NCI-H748 (cell line): Measurements from ENCODE around the gene VOPP1.
"Not testable (repeated sequence)": the region's sequence is repeated elsewhere in the genome, so short reads cannot be mapped to it uniquely, and the experiment has no call there.

Experiments
- DNase-seq: peaks from one replicate; lab custom pipeline; 2025; ENCODE audit not compliant: unreplicated experiment; lab: John Stamatoyannopoulos, UW

The VOPP1 gene

DNA sequence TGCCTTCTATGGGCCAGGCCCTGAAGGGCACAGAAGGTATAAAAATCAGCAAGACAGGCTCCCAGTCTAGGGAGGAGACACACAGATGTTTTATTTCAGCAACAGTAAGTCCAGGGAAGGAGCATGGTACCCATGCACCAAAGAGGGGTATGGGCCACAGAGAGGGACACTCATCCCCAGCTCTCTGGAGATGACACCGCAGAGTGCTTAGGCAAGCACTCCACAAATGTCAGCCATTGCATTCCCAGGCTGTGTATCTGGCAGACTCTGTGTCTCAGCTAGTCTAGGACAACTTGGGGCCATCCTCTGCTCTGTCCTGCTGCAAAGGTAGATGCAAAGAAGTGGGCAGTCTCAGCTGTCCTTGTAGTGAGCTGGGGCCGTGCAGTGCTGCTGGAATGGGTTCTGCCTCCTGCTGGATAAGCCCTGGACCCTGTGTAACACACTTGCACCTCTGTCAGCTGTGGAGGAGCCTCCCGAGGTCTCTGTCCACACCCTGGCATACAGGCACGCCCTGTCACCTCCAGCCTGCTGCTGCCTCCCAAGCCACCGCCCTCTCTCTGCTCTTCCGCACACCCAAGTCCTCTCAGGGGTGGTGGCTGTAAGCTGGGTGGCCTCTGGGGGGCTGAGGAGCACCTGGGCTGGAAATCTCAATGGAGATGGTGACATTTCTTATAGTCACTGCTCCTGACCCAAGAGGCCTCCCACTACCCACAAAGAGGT, 57.6 kb downstream of the VOPP1 start:
- no peak for DNase-seq

DNA sequence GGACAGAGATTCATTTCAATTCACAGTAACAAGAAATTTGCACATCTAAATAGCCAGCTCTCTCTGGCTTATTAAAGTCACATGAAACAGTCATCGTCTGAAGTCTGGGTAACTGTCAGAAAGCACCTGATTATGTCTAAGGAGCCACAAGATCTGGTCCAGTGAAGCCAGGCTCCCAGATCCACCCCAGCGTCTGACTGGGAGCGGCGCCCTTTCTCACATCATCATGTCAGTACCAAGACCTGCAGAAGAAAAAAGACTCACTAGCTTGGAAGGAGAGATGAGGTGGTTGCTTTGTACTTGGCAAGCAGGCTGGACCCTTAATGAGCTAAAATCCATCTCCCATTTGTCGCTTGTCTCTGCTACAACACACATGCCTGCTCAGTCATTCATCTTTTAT, 58.4 kb downstream of the VOPP1 start:
- no peak for DNase-seq

DNA sequence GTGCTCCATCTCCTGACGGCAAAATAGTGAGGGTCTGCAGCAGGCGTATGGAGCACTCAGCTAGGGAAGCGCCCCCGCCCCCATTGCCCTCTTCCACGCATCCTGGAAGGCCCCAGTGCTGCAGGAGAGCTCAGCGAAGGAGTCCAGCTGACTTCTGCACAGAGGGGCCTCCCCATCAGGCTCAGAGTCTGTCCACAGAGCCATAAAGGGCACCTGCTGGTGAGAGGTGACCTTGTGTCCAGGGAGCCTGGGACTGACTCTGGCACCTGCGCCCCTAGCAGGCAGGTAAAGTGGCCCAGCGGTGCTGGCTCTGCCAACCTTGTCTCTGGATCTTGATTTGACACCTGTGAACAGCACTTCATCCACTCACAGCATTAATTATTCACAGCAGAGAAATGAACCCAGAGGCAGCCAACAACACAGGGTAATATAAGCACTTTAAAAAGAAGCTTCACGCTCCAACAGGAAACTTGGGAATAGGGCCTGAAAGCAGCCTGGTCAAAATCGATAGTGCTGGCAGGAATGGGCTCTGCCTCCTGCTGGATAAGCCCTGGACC, 59.6 kb downstream of the VOPP1 start:
- DNase-seq = no peak

DNA sequence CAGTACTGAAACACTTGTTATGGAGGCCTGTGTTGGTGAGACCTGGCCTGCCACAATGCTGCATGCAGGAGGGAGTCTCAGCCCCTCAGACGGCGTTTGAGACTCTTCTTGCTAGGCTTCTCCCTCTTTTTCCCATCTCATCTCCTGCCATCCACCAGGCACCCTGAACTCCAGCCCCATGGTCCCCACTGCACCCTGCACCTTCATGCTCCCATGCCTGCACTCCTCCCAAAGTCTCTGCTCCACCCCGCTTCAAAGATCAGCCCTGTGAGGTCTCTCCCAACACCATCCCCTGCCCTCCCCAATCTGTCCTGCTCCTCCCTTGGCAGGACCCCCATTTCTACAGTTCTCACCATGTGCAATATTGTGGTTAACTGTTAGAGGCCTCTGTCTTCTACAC, 61.7 kb downstream of the VOPP1 start:
- DNase-seq = no peak

DNA sequence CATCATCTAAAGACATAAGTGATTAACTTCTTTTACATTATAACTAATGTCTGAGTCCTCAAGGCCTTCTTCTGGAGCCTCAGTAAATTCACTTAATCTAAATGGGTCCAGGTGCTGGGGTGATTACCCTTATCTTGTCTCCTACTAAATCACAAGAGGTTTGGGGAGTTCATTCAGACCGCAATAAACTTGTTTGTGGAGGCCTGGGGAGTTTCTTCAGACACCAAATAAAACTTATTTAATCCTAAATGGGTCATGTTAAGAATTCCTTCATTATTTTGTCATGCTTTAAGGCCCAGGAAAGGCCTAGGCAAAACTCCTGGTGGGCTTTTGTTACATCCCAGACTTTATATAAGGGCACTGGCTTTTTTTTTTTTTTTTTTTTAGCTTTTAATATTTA, 62.1 kb downstream of the VOPP1 start:
- not testable (repeated sequence) for DNase-seq

GRCh38 chr7:55509322-55509721, 63.0 kb downstream of the VOPP1 start:
- DNase-seq = no peak

GRCh38 chr7:55508221-55509011, 63.9 kb downstream of the VOPP1 start:
- DNase-seq = no peak

- DNase-seq = no peak
These were observed 64.6 kb downstream of the VOPP1 start for GRCh38 chr7:55507743-55508142.

GRCh38 chr7:55504967-55505658, 67.2 kb downstream of the VOPP1 start:
- no peak for DNase-seq

DNA sequence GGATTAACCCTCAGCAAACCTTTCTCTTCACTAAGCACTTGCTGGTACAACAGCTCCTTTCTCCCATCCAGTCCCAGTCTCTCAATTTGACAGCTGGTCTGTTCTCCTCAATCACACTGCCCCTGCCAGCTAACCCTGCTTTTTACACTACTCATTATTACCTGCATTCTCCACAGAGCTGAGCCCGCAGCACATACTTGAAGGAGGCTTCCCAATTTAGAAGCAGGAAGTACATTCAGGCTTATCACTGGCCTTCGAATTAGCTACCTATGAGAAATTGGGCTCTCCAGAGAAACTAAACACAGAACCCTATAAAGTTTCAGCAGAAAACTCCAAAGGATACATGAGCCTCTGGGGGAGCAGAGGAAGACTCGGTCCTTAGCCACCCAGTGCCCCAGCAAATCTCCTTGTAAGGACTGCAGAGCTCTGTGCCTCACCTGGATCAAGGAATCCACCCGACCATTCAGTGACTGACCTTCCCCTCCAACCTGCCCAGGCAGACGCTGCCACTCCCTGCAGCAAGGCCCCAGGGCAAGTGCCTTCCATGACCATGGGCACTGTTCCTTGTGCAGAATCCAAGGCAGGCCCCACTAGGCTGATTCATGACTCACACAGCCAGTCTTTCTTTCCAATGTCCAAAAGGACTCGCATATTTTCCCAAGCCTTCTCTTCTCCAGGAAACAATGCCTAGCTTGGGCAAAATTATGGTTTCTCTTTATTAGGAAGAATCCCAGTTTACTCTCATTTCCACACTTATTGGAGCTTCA, 68.0 kb downstream of the VOPP1 start:
- DNase-seq = peak; percentile 62

GRCh38 chr7:55502858-55503440, 69.4 kb downstream of the VOPP1 start:
- DNase-seq = peak; percentile 98

GRCh38 chr7:55502124-55502857, 70.0 kb downstream of the VOPP1 start:
- DNase-seq = peak; percentile 95

GRCh38 chr7:55501611-55502010, 70.7 kb downstream of the VOPP1 start:
- no peak for DNase-seq

- DNase-seq = no peak
These were observed 72.1 kb downstream of the VOPP1 start for GRCh38 chr7:55500117-55500756.

DNA sequence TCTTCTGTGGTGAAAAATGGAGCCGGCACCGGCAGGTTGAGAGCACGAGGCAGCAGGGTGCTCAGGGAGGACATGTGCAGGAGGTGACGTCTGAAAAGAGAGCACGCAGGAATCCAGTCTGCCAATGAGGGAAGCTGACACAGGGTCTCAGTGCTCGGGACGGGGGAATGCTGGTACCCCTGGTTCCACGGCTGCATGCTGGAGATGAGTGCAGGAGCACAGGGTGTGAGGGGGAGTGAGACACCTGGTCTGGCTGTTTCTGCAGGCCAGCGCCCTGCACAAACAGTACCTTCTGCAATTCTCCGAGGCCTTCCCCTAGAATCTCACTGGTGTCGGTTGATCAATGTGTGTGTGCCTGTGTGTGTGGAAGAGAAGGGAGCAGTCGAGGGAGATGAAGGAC, 72.7 kb downstream of the VOPP1 start:
- no peak for DNase-seq

GRCh38 chr7:55498770-55499169, 73.5 kb downstream of the VOPP1 start:
- DNase-seq = no peak

DNA sequence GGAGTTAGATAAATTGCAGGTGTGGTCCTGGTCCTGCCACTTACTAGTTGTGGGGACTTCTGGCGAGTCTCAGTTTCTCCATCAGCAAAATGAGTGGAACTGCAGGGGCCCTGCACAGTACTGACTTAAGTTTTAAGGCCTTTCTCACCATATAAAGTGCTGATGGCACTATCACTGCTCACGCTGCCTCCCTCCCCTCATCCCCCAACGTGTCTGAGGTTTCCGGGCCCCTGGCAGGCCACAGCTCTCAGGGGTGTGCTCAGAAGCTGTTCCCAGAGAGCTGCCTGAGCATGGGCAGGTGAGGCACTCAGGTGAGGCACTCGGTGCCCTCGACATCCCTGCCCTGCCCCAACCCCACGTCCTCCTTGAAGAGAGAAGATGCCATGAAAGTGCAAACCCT, 74.2 kb downstream of the VOPP1 start:
- DNase-seq = no peak

DNA sequence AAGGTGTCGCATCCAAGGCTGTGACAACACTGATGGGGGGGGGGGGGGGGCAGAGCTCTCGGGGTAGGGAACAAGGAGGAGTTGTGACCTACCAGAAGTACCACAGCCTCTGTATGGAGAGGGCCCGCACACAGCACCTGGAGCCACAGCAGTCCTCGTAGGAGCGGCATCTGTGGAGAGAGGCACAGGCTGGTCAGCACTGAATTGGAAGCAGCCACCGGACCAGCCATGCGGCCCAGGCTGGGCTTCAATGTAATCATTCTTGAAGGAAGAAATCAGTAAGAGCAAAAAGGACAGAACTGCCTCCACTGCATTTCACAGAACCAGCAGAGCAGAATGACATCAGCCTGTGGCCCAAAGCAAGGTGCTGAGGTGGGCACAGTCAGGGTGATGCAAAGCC, 74.8 kb downstream of the VOPP1 start:
- DNase-seq = no peak

DNA sequence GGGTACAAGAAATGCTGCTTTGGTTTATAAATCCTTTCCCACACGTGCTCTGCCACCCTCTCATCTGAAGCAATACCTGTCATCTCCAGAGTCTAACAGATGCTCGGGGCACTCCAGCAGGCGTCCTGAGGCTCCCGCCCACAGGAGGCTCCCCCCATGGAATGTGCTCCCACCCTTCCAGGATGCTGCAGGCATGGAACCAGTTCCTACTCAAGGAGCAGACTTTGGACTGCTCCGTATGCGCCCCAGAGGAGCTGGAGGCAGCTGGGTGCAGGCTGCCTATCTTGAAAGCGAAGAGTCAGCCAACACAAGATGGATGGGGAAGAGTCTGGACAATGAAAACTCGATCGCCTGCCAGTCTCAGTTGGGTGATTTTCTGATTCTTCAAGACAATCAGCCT, 75.4 kb downstream of the VOPP1 start:
- no peak for DNase-seq
